ENCODE results near the gene ATP2B2.

GRCh38 chr3:10387881-10388609, 117.3 kb downstream of the ATP2B2 start:
- TF ChIP-seq, protein P1, sequence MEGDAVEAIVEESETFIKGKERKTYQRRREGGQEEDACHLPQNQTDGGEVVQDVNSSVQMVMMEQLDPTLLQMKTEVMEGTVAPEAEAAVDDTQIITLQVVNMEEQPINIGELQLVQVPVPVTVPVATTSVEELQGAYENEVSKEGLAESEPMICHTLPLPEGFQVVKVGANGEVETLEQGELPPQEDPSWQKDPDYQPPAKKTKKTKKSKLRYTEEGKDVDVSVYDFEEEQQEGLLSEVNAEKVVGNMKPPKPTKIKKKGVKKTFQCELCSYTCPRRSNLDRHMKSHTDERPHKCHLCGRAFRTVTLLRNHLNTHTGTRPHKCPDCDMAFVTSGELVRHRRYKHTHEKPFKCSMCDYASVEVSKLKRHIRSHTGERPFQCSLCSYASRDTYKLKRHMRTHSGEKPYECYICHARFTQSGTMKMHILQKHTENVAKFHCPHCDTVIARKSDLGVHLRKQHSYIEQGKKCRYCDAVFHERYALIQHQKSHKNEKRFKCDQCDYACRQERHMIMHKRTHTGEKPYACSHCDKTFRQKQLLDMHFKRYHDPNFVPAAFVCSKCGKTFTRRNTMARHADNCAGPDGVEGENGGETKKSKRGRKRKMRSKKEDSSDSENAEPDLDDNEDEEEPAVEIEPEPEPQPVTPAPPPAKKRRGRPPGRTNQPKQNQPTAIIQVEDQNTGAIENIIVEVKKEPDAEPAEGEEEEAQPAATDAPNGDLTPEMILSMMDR (IDR thresholded peaks at IDR 0.05), result no peak
- no peak for TF ChIP-seq POLR2A (IDR thresholded peaks at IDR 0.05)
- no peak for TF ChIP-seq EP300 (IDR thresholded peaks at IDR 0.05)
- TF ChIP-seq POLR2AphosphoS5 (IDR thresholded peaks at IDR 0.05), result no peak
